Choroid plexus epithelial cell (primary cell): ENCODE results near the gene LMAN2.

ENCODE experiments used
- DNase-seq: peaks from one replicate; pipeline ENCODE4 v3.0.0-alpha.2; 2010; ENCODE audit warnings: low read depth
- H3K4me3 ChIP-seq: 2 replicates; pipeline ENCODE4 v1.5.1; 2011; ENCODE audit warnings: low read depth, mild to moderate bottlenecking, control low read depth, low read length, moderate library complexity
- CTCF ChIP-seq: conservative IDR thresholded peaks from 2 replicates; pipeline ENCODE4 v1.5.1; 2011; ENCODE audit warnings: low read depth, mild to moderate bottlenecking, control low read depth, inconsistent platforms, low read length, moderate library complexity

LMAN2 gene

GRCh38 chr5:177330991-177331842 lies 20.3 kb downstream of the LMAN2 start:
- no peak for DNase-seq

GRCh38 chr5:177329883-177330282 lies 21.6 kb downstream of the LMAN2 start:
- H3K4me3 ChIP-seq, result no peak overlapping the region
- TF ChIP-seq CTCF, result no peak
- DNase-seq, result no peak

More at GRCh38 chr5:177330991-177331842, 20.3 kb downstream of the LMAN2 start:
- TF ChIP-seq CTCF, result no peak
- no peak overlapping the region for H3K4me3 ChIP-seq

GRCh38 chr5:177328545-177329231 lies 22.8 kb downstream of the LMAN2 start:
- no peak overlapping the region for H3K4me3 ChIP-seq
- DNase-seq, result no peak
- no peak for TF ChIP-seq CTCF

- no peak overlapping the region for H3K4me3 ChIP-seq
- peak; percentile 56 for DNase-seq
- peak; percentile 23 for TF ChIP-seq CTCF
Observed at GRCh38 chr5:177327539-177328522, 23.6 kb downstream of the LMAN2 start.

GRCh38 chr5:177325868-177326381 lies 25.5 kb downstream of the LMAN2 start:
- no peak overlapping the region for H3K4me3 ChIP-seq
- TF ChIP-seq CTCF, result no peak
- no peak for DNase-seq

- TF ChIP-seq CTCF, result no peak
- no peak for DNase-seq
- H3K4me3 ChIP-seq, result no peak overlapping the region
Observed at GRCh38 chr5:177320879-177321278, 30.6 kb downstream of the LMAN2 start.
